H9 (cell line): Measurements from ENCODE around the gene C5orf22. TPM values are rescaled to one million over a fixed set of nuclear protein-coding genes. Genes with fewer than 3 reads are reported as not detected.
"Not testable (repeated sequence)": the region's sequence is repeated elsewhere in the genome, so short reads cannot be mapped to it uniquely, and the experiment has no call there.

Experiments used
- DNase-seq: peaks from one replicate; pipeline ENCODE4 v3.0.0-alpha.2; 2017
- H2AFZ ChIP-seq: one replicate; pipeline ENCODE4 v1.6.1; 2013; ENCODE audit warnings: mild to moderate bottlenecking, low read length, control low read depth, moderate library complexity
- H2AK5ac ChIP-seq: 2 replicates; pipeline ENCODE4 v1.6.1; 2013; ENCODE audit warnings: low read length, control low read depth, mixed read lengths; ENCODE audit not compliant: insufficient read length
- H2BK120ac ChIP-seq: one replicate; pipeline ENCODE4 v1.6.1; 2013; ENCODE audit warnings: low read depth, mild to moderate bottlenecking, low read length, control low read depth, inconsistent platforms; ENCODE audit not compliant: poor library complexity, severe bottlenecking
- H2BK12ac ChIP-seq: 2 replicates; pipeline ENCODE4 v1.6.1; 2013; ENCODE audit warnings: low read length, control low read depth, mixed read lengths, low read depth; ENCODE audit not compliant: insufficient read length
- H2BK15ac ChIP-seq: 2 replicates; pipeline ENCODE4 v1.6.1; 2013; ENCODE audit warnings: low read depth, low read length, control low read depth
- H2BK20ac ChIP-seq: one replicate; pipeline ENCODE4 v1.6.1; 2013; ENCODE audit warnings: low read depth, mild to moderate bottlenecking, low read length, control low read depth, inconsistent platforms; ENCODE audit not compliant: poor library complexity, severe bottlenecking
- H2BK5ac ChIP-seq: 2 replicates; pipeline ENCODE4 v1.6.1; 2013; ENCODE audit warnings: low read length, control low read depth, mixed read lengths; ENCODE audit not compliant: insufficient read length
- H3K14ac ChIP-seq: 2 replicates; pipeline ENCODE4 v1.6.1; 2013; ENCODE audit warnings: low read length, control low read depth; ENCODE audit not compliant: insufficient read depth
- H3K18ac ChIP-seq: 2 replicates; pipeline ENCODE4 v1.6.1; 2013; ENCODE audit warnings: low read depth, mild to moderate bottlenecking, mixed read lengths, low read length, control low read depth; ENCODE audit not compliant: insufficient read length
- H3K23ac ChIP-seq: 2 replicates; pipeline ENCODE4 v1.6.1; 2013; ENCODE audit warnings: low read length, control low read depth, mixed read lengths, low read depth; ENCODE audit not compliant: insufficient read length
- H3K23me2 ChIP-seq: 2 replicates; pipeline ENCODE4 v1.6.1; 2013; ENCODE audit warnings: low read depth, mild to moderate bottlenecking, mixed read lengths, low read length, control low read depth; ENCODE audit not compliant: insufficient read length, poor library complexity, severe bottlenecking
- H3K27ac ChIP-seq: 2 replicates; pipeline ENCODE4 v1.5.1; 2013; ENCODE audit warnings: low read length, control low read depth, mixed read lengths, low read depth; ENCODE audit not compliant: insufficient read length
- H3K27me3 ChIP-seq: 2 replicates; pipeline ENCODE4 v1.6.1; 2013; ENCODE audit warnings: low read length, control low read depth, inconsistent platforms; ENCODE audit not compliant: insufficient read depth
- H3K4ac ChIP-seq: 2 replicates; pipeline ENCODE4 v1.6.1; 2013; ENCODE audit warnings: low read depth, mild to moderate bottlenecking, control low read depth, inconsistent platforms, low read length, moderate library complexity
- H3K4me1 ChIP-seq: 2 replicates; pipeline ENCODE4 v1.6.1; 2013; ENCODE audit warnings: low read length, control low read depth, inconsistent platforms; ENCODE audit not compliant: insufficient read depth
- H3K4me2 ChIP-seq: 2 replicates; pipeline ENCODE4 v1.6.1; 2013; ENCODE audit warnings: low read length, control low read depth, mixed read lengths; ENCODE audit not compliant: insufficient read length, insufficient read depth
- H3K56ac ChIP-seq: 2 replicates; pipeline ENCODE4 v1.6.1; 2013; ENCODE audit warnings: low read depth, mild to moderate bottlenecking, mixed read lengths, low read length, control low read depth; ENCODE audit not compliant: insufficient read length
- H3K79me1 ChIP-seq: 2 replicates; pipeline ENCODE4 v1.6.1; 2013; ENCODE audit warnings: low read depth, mild to moderate bottlenecking, moderate library complexity, low read length, control low read depth, inconsistent platforms; ENCODE audit not compliant: insufficient read depth, poor library complexity, severe bottlenecking
- H3K79me2 ChIP-seq: 2 replicates; pipeline ENCODE4 v1.6.1; 2013; ENCODE audit warnings: low read length, control low read depth, inconsistent platforms; ENCODE audit not compliant: insufficient read depth
- H3K9ac ChIP-seq: 2 replicates; pipeline ENCODE4 v1.6.1; 2013; ENCODE audit warnings: low read length, control low read depth, mixed read lengths; ENCODE audit not compliant: insufficient read length; ENCODE audit errors: extremely low read depth
- H3K9me3 ChIP-seq: one replicate; pipeline ENCODE4 v1.6.1; 2013; ENCODE audit warnings: low read depth, low read length, inconsistent platforms; ENCODE audit not compliant: control insufficient read depth
- H3T11ph ChIP-seq: one replicate; pipeline ENCODE4 v1.6.1; 2013; ENCODE audit warnings: mild to moderate bottlenecking, low read length, control low read depth, inconsistent platforms
- H4K20me1 ChIP-seq: one replicate; pipeline ENCODE4 v1.6.1; 2013; ENCODE audit not compliant: control insufficient read depth, insufficient read length, insufficient read depth
- H4K5ac ChIP-seq: 2 replicates; pipeline ENCODE4 v1.6.1; 2013; ENCODE audit warnings: low read depth, mild to moderate bottlenecking, mixed read lengths, low read length, control low read depth; ENCODE audit not compliant: insufficient read length
- H4K8ac ChIP-seq: replicated peaks from 2 replicates; pipeline ENCODE4 v1.6.1; 2013; ENCODE audit warnings: low read length, control low read depth, mixed read lengths, low read depth; ENCODE audit not compliant: insufficient read length
- H4K91ac ChIP-seq: 2 replicates; pipeline ENCODE4 v1.6.1; 2013; ENCODE audit warnings: low read depth, mild to moderate bottlenecking, moderate library complexity, mixed read lengths, low read length, control low read depth; ENCODE audit not compliant: insufficient read length
- H3K27ac Mint-ChIP-seq, 3 experiments: 2 replicates in 2 of 3; 3 replicates in 1 of 3; pipeline ENCODE4 v1.8.0; 2020 to 2021; ENCODE audit warnings: mixed read lengths in 3 of 3, mild to moderate bottlenecking in 1 of 3, moderate library complexity in 1 of 3
- H3K27me3 Mint-ChIP-seq: 2 replicates; pipeline ENCODE4 v1.8.0; 2021; ENCODE audit warnings: low read depth, mild to moderate bottlenecking, moderate library complexity, mixed read lengths
- H3K36me3 Mint-ChIP-seq, 3 experiments: 2 replicates in 2 of 3; 3 replicates in 1 of 3; pipeline ENCODE4 v1.8.0; 2020 to 2021; ENCODE audit warnings: low read depth in 3 of 3, mixed read lengths in 3 of 3; ENCODE audit not compliant: insufficient read depth in 1 of 3
- H3K4me1 Mint-ChIP-seq, 2 experiments: 2 replicates each; pipeline ENCODE4 v1.8.0; 2020; ENCODE audit warnings: mixed read lengths in 2 of 2
- H3K4me3 Mint-ChIP-seq, 2 experiments: 2 replicates in 1 of 2; 3 replicates in 1 of 2; pipeline ENCODE4 v1.8.0; 2020 to 2021; ENCODE audit warnings: mild to moderate bottlenecking in 2 of 2, mixed read lengths in 2 of 2, moderate library complexity in 1 of 2
- H3K9me3 Mint-ChIP-seq, 2 experiments: 2 replicates in 1 of 2; 3 replicates in 1 of 2; pipeline ENCODE4 v1.8.0; 2020; ENCODE audit warnings: mild to moderate bottlenecking in 2 of 2, mixed read lengths in 2 of 2, moderate library complexity in 1 of 2
- WGBS: extraction: QIAGEN DNeasy Blood & Tissue Kit; methylation state at CpG from one replicate; pipeline ENCODE4 v1.1.7; 2013; ENCODE audit warnings: missing lambda C conversion rate, low lambda C conversion rate, mixed read lengths; ENCODE audit not compliant: insufficient read length; ENCODE audit errors: extremely low coverage; 5-methylcytosine and 5-hydroxymethylcytosine counted together
- total RNA-seq: library from RNA; stranded (reverse); gene quantifications from 2 replicates; pipeline ENCODE4 v1.2.1, GENCODE V29; 2021
- TF ChIP-seq, protein P1 (sequence below): fragments of 200-600 bp; sonication (generic); conservative IDR thresholded peaks from 3 replicates; pipeline ENCODE4 v1.8.0; 2021; ENCODE audit warnings: antibody characterized with exemption, mild to moderate bottlenecking

C5orf22 gene
- total RNA-seq, 1 experiment from 2014 or later, result 34.0 TPM

DNA sequence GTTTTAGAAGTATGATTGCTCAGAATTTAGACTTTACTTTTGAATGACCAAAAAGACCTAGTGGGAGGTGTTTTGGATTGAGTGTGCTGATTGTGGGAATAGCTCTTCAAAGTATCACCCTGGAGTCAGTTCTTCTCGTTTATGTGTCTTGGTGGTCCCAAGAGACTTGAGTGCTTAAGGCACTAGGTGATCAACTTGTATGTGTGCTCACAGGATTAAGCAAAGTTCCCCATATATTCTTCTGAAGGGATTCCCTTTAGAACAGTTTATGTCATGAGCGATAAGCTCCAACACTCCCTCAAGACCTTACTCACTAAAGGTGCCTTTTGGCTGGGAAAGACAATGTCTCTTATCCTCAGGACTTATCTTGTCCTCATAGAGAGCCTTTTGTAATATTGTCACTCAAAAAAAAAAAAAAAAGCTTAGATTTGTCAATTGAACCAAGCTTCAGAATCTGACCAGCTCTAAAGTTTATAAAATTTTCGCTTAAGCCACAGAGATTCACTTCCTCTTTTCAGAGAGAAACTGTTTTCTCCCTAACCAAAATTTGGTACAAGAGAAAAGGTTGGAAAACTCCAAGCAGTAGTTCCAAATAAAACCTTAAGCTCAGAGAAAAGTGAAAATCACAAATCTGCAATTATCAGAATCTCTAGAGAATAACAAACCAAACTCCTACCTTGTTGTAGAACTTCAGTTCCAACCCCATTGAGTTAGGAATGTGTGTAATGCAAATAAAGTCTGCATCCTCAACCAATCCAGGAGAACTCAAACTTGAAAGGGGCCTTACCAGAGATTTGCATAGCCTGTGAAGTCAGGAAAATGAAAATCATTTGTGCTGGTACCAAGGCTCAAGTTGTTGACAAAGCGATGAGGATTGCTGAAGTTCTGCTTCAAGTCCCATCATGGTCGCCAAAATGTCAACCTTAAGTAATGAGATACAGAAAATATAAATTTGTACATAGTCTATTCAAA is 66.8 kb downstream of the C5orf22 start:
- H4K5ac ChIP-seq, result no peak overlapping the region

DNA sequence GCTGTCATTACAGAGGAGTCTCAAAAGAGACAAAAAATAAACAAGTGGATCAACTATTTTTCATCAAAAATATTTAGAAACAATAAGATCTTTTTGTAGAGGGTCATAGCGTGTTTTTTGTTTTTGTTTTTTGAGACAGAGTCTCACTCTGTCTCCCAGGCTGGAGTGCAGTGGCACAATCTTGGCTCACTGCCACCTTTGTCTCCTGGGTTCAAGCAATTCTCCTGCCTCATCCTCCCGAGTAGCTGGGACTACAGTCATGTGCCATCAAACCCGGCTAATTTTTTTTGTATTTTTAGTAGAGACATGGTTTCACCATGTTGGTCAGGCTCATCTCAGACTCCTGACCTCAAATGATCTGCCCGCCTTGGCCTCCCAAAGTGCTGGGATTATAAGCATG is 70.2 kb downstream of the C5orf22 start:
- not testable (repeated sequence) for H3K27ac ChIP-seq, H4K20me1 ChIP-seq, H4K5ac ChIP-seq, H3K4ac ChIP-seq, H3K56ac ChIP-seq, H3T11ph ChIP-seq, H4K8ac ChIP-seq, H2BK15ac ChIP-seq, H2BK12ac ChIP-seq, H3K4me1 Mint-ChIP-seq, H2BK120ac ChIP-seq, H3K27me3 Mint-ChIP-seq, DNase-seq, H3K4me3 Mint-ChIP-seq, H3K27ac Mint-ChIP-seq, H3K27me3 ChIP-seq, H3K9ac ChIP-seq, H2AK5ac ChIP-seq, H3K79me1 ChIP-seq, H3K4me1 ChIP-seq, H2BK20ac ChIP-seq, H3K23ac ChIP-seq, H3K18ac ChIP-seq, H4K91ac ChIP-seq, H3K9me3 Mint-ChIP-seq, H3K4me2 ChIP-seq, H3K36me3 Mint-ChIP-seq, H2BK5ac ChIP-seq, H3K79me2 ChIP-seq, H2AFZ ChIP-seq, H3K9me3 ChIP-seq, H3K14ac ChIP-seq, H3K23me2 ChIP-seq
- no CpG with 5 or more reads among the region's 4 CpGs for WGBS

More for the DNA sequence above, 66.8 kb downstream of the C5orf22 start:
- no peak for DNase-seq
- Mint-ChIP-seq H3K9me3 (no peaks in the 10 kb centered on the region), H3K27ac (no peak overlapping the region), H3K4me1 (peaks cover 3 to 9% of the 10 kb centered on the region in 2 experiments; a peak in 3 of 4 replicates), H3K27me3 (no peaks in the 10 kb centered on the region), H3K4me3 (no peak overlapping the region), H3K36me3 (no peaks in the 10 kb centered on the region; a peak in 1 of 7 replicates)
- H2AK5ac ChIP-seq, result no peak overlapping the region
- no peak overlapping the region for H3K23ac ChIP-seq
- no peak overlapping the region for H3K4me2 ChIP-seq
- H3K9ac ChIP-seq, result no peak overlapping the region
- no peak overlapping the region for H2BK15ac ChIP-seq
- H3K18ac ChIP-seq, result no peak overlapping the region
- no CpG with 5 or more reads among the region's 5 CpGs for WGBS
- H4K91ac ChIP-seq, result no peak overlapping the region
- TF ChIP-seq, protein P1, sequence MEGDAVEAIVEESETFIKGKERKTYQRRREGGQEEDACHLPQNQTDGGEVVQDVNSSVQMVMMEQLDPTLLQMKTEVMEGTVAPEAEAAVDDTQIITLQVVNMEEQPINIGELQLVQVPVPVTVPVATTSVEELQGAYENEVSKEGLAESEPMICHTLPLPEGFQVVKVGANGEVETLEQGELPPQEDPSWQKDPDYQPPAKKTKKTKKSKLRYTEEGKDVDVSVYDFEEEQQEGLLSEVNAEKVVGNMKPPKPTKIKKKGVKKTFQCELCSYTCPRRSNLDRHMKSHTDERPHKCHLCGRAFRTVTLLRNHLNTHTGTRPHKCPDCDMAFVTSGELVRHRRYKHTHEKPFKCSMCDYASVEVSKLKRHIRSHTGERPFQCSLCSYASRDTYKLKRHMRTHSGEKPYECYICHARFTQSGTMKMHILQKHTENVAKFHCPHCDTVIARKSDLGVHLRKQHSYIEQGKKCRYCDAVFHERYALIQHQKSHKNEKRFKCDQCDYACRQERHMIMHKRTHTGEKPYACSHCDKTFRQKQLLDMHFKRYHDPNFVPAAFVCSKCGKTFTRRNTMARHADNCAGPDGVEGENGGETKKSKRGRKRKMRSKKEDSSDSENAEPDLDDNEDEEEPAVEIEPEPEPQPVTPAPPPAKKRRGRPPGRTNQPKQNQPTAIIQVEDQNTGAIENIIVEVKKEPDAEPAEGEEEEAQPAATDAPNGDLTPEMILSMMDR, result no peak
- H3K27me3 ChIP-seq, result no peaks in the 10 kb centered on the region
- no peak overlapping the region for H3K14ac ChIP-seq
- no peak overlapping the region for H2BK20ac ChIP-seq
- H3K23me2 ChIP-seq, result no peaks in the 10 kb centered on the region
- no peak overlapping the region for H3K56ac ChIP-seq
- H2AFZ ChIP-seq, result no peak overlapping the region
- no peak overlapping the region for H3T11ph ChIP-seq
- no peak overlapping the region for H2BK5ac ChIP-seq
- no peaks in the 10 kb centered on the region for H3K4me1 ChIP-seq
- H4K20me1 ChIP-seq, result no peaks in the 10 kb centered on the region
- H3K4ac ChIP-seq, result no peak overlapping the region
- H3K9me3 ChIP-seq, result no peaks in the 10 kb centered on the region
- H2BK12ac ChIP-seq, result no peak overlapping the region
- no peaks in the 10 kb centered on the region for H3K79me1 ChIP-seq
- no peak overlapping the region for H2BK120ac ChIP-seq
- H4K8ac ChIP-seq, result no peak overlapping the region
- H3K27ac ChIP-seq, result no peak overlapping the region
- no peaks in the 10 kb centered on the region for H3K79me2 ChIP-seq
